HG03097 (cell line): ENCODE results near the gene C17orf67.
A peak's percentile ranks its signal among the peaks of the same experiment; 100 is the strongest.

Experiments
- ATAC-seq: cut with Tn5 transposase; IDR thresholded peaks from one replicate; pipeline ENCODE4 v1.9.1; 2021; ENCODE audit not compliant: unreplicated experiment, low FRiP score

The C17orf67 gene

GRCh38 chr17:56833809-56834379, at the start of gene C17orf67, which contains the start of gene DGKE:
Gene C17orf67 (minus strand): TSS chr17:56833920. CDS start chr17:56815810, 18,110 bp downstream.
Gene DGKE (plus strand): TSS chr17:56834151. CDS start chr17:56834796, 645 bp downstream.
- peak; percentile 65 for ATAC-seq

DNA sequence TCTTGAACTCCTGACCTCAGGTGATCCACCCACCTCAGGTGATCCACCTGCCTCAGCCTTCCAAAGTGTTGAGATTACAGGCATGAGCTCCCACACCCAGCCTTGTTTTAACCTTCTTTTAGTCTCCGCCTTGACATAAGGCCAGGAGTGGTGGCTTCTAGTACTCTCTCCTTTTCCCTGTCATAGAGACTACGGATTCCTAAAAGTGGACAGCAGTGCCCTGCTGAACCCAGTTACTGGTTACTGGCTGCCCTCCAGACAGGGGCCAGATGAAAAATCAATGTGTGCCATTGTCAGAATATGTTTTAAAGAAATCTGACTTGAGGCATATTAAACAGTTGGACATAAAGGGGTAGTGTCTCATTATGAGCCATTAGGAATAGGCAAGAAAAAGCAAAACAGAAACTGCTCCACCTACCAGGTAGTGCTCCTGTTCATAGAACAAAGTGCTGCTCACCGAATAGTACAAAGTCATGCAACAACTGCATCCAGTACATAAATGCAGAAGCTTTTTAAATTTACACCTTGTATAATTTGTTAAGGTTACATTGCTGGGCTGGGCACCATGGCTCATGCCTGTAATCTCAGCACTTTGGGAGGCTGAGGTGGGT, 48.1 kb upstream of the C17orf67 start:
- ATAC-seq = no peak

- ATAC-seq = no peak
Observed at GRCh38 chr17:56880571-56880970, 46.9 kb upstream of the C17orf67 start.

GRCh38 chr17:56880133-56880532, 46.4 kb upstream of the C17orf67 start:
- ATAC-seq = no peak

GRCh38 chr17:56879280-56879679, 45.6 kb upstream of the C17orf67 start:
- no peak for ATAC-seq

DNA sequence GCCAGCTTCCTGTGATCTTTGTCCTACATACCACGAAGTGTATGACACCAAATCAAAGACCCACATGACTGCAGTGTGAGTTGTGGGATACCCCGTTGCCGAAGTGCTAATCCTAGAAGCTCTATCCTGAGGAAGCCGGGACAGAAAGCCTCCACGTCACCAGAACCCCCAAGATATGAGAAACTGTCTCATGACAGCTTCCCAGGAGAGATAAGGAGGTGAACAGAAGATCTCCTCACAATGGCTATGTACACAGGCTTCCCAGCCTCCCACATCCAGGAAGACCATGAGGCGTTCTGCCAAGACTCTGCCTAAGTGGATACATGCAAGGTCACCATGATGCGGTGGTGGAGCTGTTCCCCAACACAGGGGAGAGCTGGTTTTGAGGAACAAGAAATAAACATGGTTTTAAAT, 43.1 kb upstream of the C17orf67 start:
- no peak for ATAC-seq

DNA sequence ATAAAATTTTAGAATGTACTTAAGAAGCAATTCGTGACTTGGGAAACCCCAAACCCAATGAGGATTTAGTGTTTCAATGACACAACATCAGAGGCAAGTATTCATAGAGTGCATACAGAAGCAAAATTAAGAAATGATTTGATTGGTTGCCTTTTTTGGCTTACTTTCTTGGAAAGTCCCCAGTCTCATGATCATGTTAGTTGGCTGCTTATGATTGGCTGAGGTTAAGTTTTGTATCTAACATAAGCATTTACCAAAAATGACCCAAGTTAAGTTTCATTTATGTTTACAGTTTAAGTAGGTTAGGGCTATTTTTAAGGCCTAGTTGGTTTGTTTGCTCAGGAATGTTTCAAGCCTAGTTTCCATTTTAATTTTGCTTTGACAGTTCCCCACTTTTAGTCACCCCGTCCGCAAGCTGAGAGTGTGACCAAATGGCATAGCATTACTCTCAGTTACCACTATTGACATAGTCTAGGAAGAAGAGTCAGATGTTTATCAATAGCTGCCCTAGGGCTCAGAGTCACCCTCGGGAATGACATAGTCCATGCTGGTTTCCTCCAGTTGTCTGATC, 36.4 kb upstream of the C17orf67 start:
- ATAC-seq = no peak

DNA sequence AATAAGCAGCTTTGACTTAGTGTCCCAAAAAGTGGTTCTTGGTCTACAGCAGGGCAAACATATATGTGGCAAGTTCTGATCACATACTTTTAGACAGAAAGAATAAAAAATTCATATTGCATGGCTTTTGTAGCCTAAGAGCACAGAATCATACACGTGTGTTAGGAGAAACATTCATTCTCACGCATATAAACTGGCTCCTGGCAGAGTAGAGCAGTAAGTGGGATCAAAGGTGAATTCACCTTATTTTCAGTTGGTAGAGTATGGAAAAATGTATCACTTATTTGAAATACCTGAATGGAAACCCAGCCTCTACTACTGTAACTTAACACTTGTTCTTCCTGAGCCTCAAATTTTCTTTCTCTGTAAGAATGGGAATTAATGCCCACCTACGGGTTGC, 35.0 kb upstream of the C17orf67 start:
- no peak for ATAC-seq

GRCh38 chr17:56867948-56868376, 34.2 kb upstream of the C17orf67 start:
- no peak for ATAC-seq

DNA sequence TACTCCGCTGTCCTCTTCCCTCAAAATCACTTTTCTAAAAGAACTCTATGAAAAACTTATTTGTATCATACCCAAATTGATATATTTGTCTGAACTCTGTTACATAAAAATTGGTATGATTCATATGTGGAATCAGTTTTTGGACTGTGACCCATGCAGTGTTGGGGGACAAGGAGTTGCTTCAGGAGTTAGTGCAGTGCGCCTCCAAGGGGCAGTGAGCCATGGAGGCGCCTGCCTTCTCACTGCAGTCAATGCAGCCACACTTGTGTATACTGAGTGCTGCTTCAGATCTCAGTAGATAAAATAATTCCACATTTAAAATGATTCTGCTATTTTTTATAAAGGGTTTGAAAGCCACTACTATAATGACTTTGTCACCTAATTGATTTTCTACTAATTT, 32.8 kb upstream of the C17orf67 start:
- no peak for ATAC-seq

GRCh38 chr17:56866076-56866475, 32.4 kb upstream of the C17orf67 start:
- no peak for ATAC-seq

DNA sequence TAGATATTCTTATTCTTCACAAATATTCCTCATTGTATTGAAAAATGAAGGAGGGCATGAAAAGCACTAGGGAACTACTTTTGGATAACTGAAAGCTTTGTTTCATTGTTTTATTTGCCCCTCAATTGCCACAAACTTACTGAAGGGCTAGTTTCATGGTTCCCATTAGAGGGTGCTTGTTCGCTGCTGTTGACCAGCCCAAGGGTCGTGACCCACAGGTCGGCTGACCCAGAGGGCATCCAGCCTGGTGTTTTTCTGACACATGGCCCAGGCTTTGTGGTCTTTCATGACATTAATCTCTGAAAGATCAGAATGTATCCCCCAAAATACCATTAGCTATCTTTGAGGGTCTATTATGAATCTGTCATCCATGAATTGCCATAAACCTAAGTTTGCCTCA, 30.3 kb upstream of the C17orf67 start:
- ATAC-seq = no peak

GRCh38 chr17:56861899-56862298, 28.2 kb upstream of the C17orf67 start:
- no peak for ATAC-seq

GRCh38 chr17:56851008-56851407, 17.3 kb upstream of the C17orf67 start:
- no peak for ATAC-seq

DNA sequence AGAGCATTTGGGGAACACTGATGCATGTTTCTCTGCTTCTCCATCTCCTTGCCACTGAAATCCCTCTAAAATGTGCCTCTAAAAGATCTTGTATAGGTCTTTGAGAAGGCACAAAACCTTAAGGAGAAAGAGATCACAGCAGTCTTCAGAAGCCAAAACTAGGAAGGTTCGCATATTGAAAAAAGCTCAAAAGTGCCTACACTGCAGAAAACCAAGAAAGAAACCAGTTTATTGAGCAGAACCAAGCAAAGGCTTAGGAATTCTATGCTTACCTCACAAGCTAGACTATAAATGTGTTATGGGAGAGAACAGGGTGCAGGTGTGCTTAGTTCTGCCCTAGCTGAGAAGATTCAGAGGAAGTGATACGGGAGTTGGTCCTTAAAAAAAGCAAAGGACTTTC, 16.9 kb upstream of the C17orf67 start:
- ATAC-seq = no peak

DNA sequence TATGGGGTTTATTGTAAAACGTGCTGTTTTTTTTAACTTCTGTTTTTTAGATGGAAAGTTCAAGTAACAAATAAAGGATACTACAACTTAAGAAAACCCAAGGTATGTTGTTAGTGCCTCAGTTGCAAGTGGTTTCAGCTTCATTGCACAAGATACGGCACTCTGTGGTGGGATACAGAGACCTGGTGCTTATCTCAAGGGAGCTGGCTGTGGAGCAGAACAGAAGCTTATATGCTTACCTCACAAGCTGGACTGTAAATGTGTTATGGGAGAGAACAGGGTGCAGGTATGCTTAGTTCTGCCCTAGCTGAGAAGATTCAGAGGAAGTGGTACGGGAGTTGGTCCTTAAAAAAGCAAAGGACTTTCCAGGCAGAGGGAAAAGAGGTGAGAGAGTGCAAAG, 15.4 kb upstream of the C17orf67 start:
- ATAC-seq = no peak

- ATAC-seq = no peak
Observed at GRCh38 chr17:56847106-56847505, 13.4 kb upstream of the C17orf67 start.

DNA sequence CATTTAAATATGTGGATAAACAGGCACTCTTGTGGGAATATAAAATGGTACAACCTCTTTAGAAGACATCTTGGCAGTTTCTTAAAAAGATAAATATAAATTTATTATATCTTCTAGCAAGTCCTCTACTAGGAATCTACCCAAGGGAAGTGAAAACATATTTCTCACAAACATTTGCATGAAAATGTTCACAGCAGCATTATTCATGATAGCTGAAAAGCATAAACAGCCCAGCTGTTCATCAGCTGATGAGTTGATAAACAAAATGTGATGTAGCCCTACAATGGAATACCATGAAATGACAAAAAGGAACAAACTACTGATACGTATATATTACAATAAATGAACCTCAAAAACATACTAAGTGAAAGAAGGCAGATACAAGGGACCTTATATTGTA, 12.2 kb upstream of the C17orf67 start:
- no peak for ATAC-seq

GRCh38 chr17:56842577-56842976, 8.9 kb upstream of the C17orf67 start:
- ATAC-seq = no peak

DNA sequence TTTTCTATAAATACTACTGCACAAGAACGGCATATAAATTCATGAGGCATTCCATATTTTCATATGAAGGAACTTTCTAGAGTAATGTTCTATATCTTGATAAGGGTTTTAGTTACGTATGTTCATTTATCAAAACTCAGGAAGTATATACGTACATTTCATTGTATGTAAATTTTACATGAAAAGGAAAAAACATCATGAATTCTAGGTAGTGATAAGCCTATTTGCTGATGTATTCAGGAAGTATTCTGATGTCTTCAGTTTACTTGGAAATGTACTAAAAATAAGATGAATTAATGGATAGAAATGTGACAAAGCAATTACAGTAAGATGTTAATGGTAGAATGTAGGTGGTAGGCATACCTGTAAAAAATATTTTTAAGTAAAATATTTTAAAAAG, 5.0 kb upstream of the C17orf67 start:
- ATAC-seq = no peak

DNA sequence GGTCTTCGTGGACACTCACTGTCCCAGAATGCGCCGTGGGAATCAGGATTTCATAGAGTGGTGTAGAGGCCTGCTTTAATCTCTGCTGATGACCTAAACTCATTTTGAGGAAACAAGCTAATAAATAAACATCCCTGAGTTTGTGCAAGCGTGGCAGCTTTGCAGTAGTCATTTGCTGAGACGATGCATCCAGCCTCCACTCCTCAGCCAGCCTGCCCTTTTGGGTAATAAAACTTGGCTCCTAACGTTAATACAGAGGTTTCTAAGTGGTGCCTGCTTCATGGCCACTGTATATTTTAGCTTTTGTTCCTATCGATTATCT, 1.5 kb upstream of the C17orf67 start:
- no peak for ATAC-seq
